Activated T-cell treated with anti-CD3 and anti-CD28 coated beads, Interleukin-2, amount 50 U/mL, for 4 hours (primary cell): ENCODE results near the gene ARID2. TPM values are rescaled to one million over a fixed set of nuclear protein-coding genes. Genes with fewer than 3 reads are reported as not detected.
A peak's percentile ranks its signal among the peaks of the same experiment; 100 is the strongest.

Experiments
- ATAC-seq, 2 donors: fragments of 200-7000 bp; cut with Tn5 transposase; one replicate each; pipeline ENCODE4 v1.10.0; 2021
- DNase-seq: peaks from one replicate; pipeline ENCODE4 v3.0.0-alpha.2; 2020
- H3K27me3 Mint-ChIP-seq: one replicate; pipeline ENCODE4 v1.8.0; 2021; ENCODE audit warnings: low read depth, mixed read lengths
- H3K36me3 Mint-ChIP-seq: one replicate; pipeline ENCODE4 v1.8.0; 2022; ENCODE audit warnings: mixed read lengths; ENCODE audit not compliant: insufficient read depth
- H3K4me1 Mint-ChIP-seq: one replicate; pipeline ENCODE4 v1.8.0; 2021; ENCODE audit warnings: low read depth, mixed read lengths
- H3K4me3 Mint-ChIP-seq: one replicate; pipeline ENCODE4 v1.8.0; 2021; ENCODE audit warnings: mild to moderate bottlenecking, moderate library complexity, mixed read lengths
- H3K9me3 Mint-ChIP-seq: one replicate; pipeline ENCODE4 v1.8.0; 2021; ENCODE audit warnings: mixed read lengths
- total RNA-seq, 3 donors: library from RNA; stranded (reverse); gene quantifications; one replicate each; pipeline ENCODE4 v1.2.1, GENCODE V29; 2021

The ARID2 gene
- total RNA-seq, 3 donors from 2014 or later = 19.6 to 21.2 (median 20.0) TPM

GRCh38 chr12:45928309-45928708 is 198.8 kb downstream of the ARID2 start:
- DNase-seq = no peak
- Mint-ChIP-seq H3K36me3 (peaks cover 47% of the 10 kb centered on the region), H3K27me3 (no peaks in the 10 kb centered on the region), H3K4me1 (no peaks in the 10 kb centered on the region), H3K4me3 (no peak overlapping the region), H3K9me3 (no peaks in the 10 kb centered on the region)
- ATAC-seq = peak in 1 of 2 donors; percentile 43

GRCh38 chr12:45930369-45930768 is 200.9 kb downstream of the ARID2 start:
- H3K9me3 Mint-ChIP-seq = no peaks in the 10 kb centered on the region
- H3K4me3 Mint-ChIP-seq = no peak overlapping the region
- ATAC-seq (no peak), DNase-seq (no peak)
- H3K36me3 Mint-ChIP-seq = peaks cover 39% of the 10 kb centered on the region
- H3K4me1 Mint-ChIP-seq = no peaks in the 10 kb centered on the region
- H3K27me3 Mint-ChIP-seq = no peaks in the 10 kb centered on the region

DNA sequence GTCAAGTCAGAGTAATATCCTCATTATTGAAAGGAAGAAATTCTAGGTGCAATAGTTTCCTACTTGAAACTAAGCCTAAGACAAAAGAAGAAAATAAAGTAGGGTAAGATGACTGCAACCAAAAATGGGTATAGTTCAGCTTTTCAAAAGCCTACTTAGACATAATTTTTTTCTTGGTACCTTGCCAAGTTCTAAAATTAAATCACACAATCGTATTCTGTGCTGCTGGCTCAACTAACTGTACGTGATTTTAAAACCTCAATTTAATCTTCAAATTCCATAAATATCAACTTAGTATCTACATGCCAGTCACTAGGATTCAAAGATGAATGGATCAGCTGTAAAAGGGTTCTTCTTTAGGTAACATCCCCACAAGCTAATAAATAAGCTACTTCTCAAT is 204.0 kb downstream of the ARID2 start:
- Mint-ChIP-seq H3K27me3 (no peaks in the 10 kb centered on the region), H3K36me3 (peaks cover 25% of the 10 kb centered on the region), H3K9me3 (no peaks in the 10 kb centered on the region), H3K4me1 (peaks cover 3% of the 10 kb centered on the region), H3K4me3 (no peak overlapping the region)
- no peak for DNase-seq
- ATAC-seq = no peak

- no peak for DNase-seq
- ATAC-seq = no peak
- peaks cover 4% of the 10 kb centered on the region for H3K4me1 Mint-ChIP-seq
These were observed 205.4 kb downstream of the ARID2 start for GRCh38 chr12:45934956-45935355.

DNA sequence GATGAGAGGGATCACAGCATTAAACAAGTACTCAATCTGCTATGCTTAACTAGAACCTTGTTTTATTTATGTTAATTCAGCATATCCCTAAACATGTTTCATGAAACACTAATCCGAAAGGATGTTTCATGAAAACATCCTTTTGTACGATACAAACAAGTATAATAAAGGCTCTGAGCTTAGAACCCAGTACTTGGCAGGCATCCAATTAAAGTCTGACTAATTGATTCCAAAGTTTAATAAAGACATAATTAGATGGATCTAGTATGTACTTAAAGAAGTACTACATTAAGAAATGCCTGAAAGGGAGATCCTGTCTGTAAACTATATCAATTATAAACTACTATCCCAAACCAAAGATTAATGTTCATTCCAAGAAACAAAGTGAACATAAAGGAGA is 209.1 kb downstream of the ARID2 start:
- Mint-ChIP-seq H3K4me3 (no peak overlapping the region), H3K27me3 (no peaks in the 10 kb centered on the region)

More at GRCh38 chr12:45934956-45935355, 205.4 kb downstream of the ARID2 start:
- Mint-ChIP-seq H3K27me3 (no peaks in the 10 kb centered on the region), H3K9me3 (no peaks in the 10 kb centered on the region), H3K4me3 (no peak overlapping the region), H3K36me3 (peaks cover 22% of the 10 kb centered on the region)

DNA sequence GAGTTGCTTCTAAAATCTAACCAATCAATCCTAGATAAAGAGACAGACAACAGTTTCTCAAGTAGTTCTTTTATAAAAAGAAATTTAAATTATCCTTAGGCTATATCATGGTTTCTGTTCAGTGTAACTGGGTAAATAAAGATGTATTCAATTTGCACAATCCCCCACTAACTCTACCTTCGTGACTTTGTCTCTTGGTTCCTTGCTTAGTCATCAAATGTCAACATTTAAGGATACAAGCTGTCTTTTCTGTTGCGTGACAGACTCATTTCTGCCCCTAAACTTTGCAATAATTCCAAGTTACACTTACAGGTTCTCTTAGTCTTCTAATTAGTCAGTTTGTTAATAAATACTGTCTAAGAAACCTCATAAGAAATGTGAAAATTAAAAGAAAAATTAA is 210.3 kb downstream of the ARID2 start:
- H3K4me3 Mint-ChIP-seq = no peak overlapping the region

More for the DNA sequence above, 209.1 kb downstream of the ARID2 start:
- H3K36me3 Mint-ChIP-seq = peaks cover 40% of the 10 kb centered on the region
- DNase-seq = no peak
- ATAC-seq = no peak
- H3K9me3 Mint-ChIP-seq = no peaks in the 10 kb centered on the region
- H3K4me1 Mint-ChIP-seq = peaks cover 7% of the 10 kb centered on the region

GRCh38 chr12:45944771-45945170 is 215.3 kb downstream of the ARID2 start:
- Mint-ChIP-seq H3K9me3 (no peaks in the 10 kb centered on the region), H3K4me3 (no peak overlapping the region), H3K4me1 (peaks cover 3% of the 10 kb centered on the region), H3K36me3 (peaks cover 67% of the 10 kb centered on the region), H3K27me3 (no peaks in the 10 kb centered on the region)
- ATAC-seq (no peak), DNase-seq (no peak)

More for the DNA sequence above, 210.3 kb downstream of the ARID2 start:
- ATAC-seq = no peak
- H3K9me3 Mint-ChIP-seq = no peaks in the 10 kb centered on the region
- H3K27me3 Mint-ChIP-seq = no peaks in the 10 kb centered on the region
- peaks cover 7% of the 10 kb centered on the region for H3K4me1 Mint-ChIP-seq
- DNase-seq = no peak
- peaks cover 51% of the 10 kb centered on the region for H3K36me3 Mint-ChIP-seq

DNA sequence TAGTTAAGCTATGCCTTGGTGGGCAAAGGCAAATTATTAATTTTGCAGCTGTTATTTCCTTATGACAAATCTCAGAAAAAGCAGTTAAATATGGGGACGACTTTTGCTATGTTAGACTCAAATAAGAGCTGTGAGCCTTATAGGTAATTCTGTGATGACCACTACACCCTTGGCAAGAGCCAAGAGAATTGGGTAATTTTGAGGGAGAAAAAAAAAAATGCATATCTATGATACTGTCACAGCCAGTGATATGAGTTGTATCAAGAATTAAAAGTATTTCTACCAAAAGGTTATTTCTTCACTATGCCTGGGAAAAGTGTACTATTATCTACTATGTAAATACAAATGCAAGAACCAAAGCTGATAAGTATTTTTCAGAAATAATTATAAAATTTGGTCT is 216.9 kb downstream of the ARID2 start:
- no peak for DNase-seq
- Mint-ChIP-seq H3K4me3 (no peak overlapping the region), H3K36me3 (peaks cover 57% of the 10 kb centered on the region)

GRCh38 chr12:45948546-45948945 is 219.0 kb downstream of the ARID2 start:
- Mint-ChIP-seq H3K4me1 (no peaks in the 10 kb centered on the region), H3K27me3 (no peaks in the 10 kb centered on the region), H3K36me3 (peaks cover 41% of the 10 kb centered on the region), H3K9me3 (no peaks in the 10 kb centered on the region), H3K4me3 (no peak overlapping the region)
- ATAC-seq (no peak), DNase-seq (no peak)

More for the DNA sequence above, 216.9 kb downstream of the ARID2 start:
- peaks cover 1% of the 10 kb centered on the region for H3K4me1 Mint-ChIP-seq
- ATAC-seq = no peak
- no peaks in the 10 kb centered on the region for H3K27me3 Mint-ChIP-seq
- no peaks in the 10 kb centered on the region for H3K9me3 Mint-ChIP-seq
